IPS DF 4.7 (cell line): ENCODE data around the gene NAP1L5.
A peak's percentile ranks its signal among the peaks of the same experiment; 100 is the strongest.

Source experiments
- DNase-seq: peaks from one replicate; pipeline ENCODE4 v3.0.0-alpha.2; 2013; ENCODE audit warnings: low spot score; ENCODE audit errors: extremely low read depth

Gene NAP1L5

GRCh38 chr4:88722828-88723227, 25.2 kb upstream of the NAP1L5 start:
- no peak for DNase-seq

- no peak for DNase-seq
Measured at GRCh38 chr4:88722276-88722780, 24.7 kb upstream of the NAP1L5 start.

- DNase-seq: no peak
Measured at GRCh38 chr4:88720451-88721428, 23.1 kb upstream of the NAP1L5 start.

- no peak for DNase-seq
Measured at GRCh38 chr4:88719381-88719780, 21.8 kb upstream of the NAP1L5 start.

GRCh38 chr4:88718098-88718497, 20.5 kb upstream of the NAP1L5 start:
- DNase-seq: no peak

- DNase-seq: no peak
Measured at GRCh38 chr4:88713782-88714181, 16.2 kb upstream of the NAP1L5 start.

- no peak for DNase-seq
Measured at GRCh38 chr4:88709989-88710388, 12.4 kb upstream of the NAP1L5 start.

GRCh38 chr4:88706574-88706973, 8.9 kb upstream of the NAP1L5 start:
- peak; percentile 22 for DNase-seq

GRCh38 chr4:88705805-88706492, 8.3 kb upstream of the NAP1L5 start:
- DNase-seq: no peak

GRCh38 chr4:88705223-88705622, 7.6 kb upstream of the NAP1L5 start:
- no peak for DNase-seq

- no peak for DNase-seq
Measured at GRCh38 chr4:88702782-88703181, 5.2 kb upstream of the NAP1L5 start.

GRCh38 chr4:88698519-88698918, 890 bp upstream of the NAP1L5 start:
- no peak for DNase-seq

GRCh38 chr4:88697141-88697540, 488 bp downstream of the NAP1L5 start:
- no peak for DNase-seq

GRCh38 chr4:88696630-88697029, 999 bp downstream of the NAP1L5 start:
- DNase-seq: no peak

GRCh38 chr4:88693792-88694191, 3.8 kb downstream of the NAP1L5 start:
- no peak for DNase-seq

- DNase-seq: no peak
Measured at GRCh38 chr4:88690355-88690754, 7.3 kb downstream of the NAP1L5 start.

- no peak for DNase-seq
Measured at GRCh38 chr4:88681209-88681608, 16.4 kb downstream of the NAP1L5 start.

GRCh38 chr4:88675543-88675942, 22.1 kb downstream of the NAP1L5 start:
- DNase-seq: no peak

- no peak for DNase-seq
Measured at GRCh38 chr4:88674979-88675378, 22.6 kb downstream of the NAP1L5 start.

- DNase-seq: no peak
Measured at GRCh38 chr4:88674565-88674964, 23.1 kb downstream of the NAP1L5 start.

- DNase-seq: no peak
Measured at GRCh38 chr4:88673886-88674285, 23.7 kb downstream of the NAP1L5 start.

GRCh38 chr4:88672987-88673386, 24.6 kb downstream of the NAP1L5 start:
- DNase-seq: no peak
